ENCODE data around the gene KHK.
A peak's percentile ranks its signal among the peaks of the same experiment; 100 is the strongest.

Gene KHK

DNA sequence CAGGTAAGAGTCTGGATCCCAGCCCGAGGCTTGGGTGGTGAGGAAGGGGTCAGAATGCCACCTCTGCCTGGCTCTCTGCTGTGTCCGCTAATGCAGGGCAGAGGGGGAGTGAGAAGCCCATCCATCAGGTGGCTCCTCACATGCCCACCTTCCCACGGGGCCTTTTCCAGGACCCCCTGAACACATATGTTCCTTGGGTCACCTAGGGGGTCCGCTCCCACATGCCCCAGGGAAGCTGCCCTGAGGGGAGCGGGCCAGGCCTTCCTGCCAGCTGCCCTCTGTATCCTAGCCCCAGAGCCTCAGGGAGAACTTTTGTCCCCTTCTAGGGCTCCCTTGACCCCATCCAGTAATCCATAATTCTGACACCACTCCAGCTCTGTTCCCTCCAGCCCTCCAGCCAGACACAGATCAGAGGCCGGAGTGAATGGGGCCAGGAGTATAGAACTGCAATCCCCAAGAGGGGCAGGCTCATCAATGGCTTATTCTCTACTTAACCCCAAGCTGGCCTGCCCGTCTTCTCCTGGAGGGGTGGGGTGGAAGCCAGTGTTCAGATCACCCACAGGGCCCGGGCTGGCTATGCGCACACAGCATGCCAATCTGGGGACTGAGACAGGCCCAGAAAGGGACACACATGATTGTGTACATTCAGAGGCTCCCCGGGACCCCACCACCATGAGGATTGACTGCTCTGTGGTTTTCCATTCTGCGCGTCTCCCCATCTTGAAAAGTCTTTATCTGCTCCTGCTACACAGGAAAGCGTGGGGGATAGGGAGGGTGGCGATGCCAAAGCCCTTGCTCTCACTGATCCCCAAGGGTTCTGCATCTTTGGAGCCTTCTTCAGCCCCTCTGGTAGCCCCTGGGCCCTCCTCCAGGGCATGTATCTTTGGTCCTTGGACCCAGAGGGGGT, 7.1 kb upstream of the KHK start:
- Histone ChIP-seq H2BK5ac (ENCODE audit: low read depth, low read length, poor library complexity) (no peak overlapping the region), H3K4ac (ENCODE audit: low read depth, low read length) (no peak overlapping the region), H3K79me1 (ENCODE audit: low read length) (peaks cover 3% of the 10 kb centered on the region), H3K36me3 (ENCODE audit: control insufficient read depth in 1 of 2, insufficient read depth in 2 of 2, low read length in 2 of 2) (no peaks in the 10 kb centered on the region), H3K27me3 (ENCODE audit: insufficient read depth, low read length) (no peaks in the 10 kb centered on the region), H4K91ac (ENCODE audit: low read depth, low read length) (no peak overlapping the region), H2BK12ac (ENCODE audit: low read length) (no peak overlapping the region), H4K12ac (ENCODE audit: low read depth, low read length) (no peak overlapping the region), H3K18ac (ENCODE audit: low read length) (no peak overlapping the region), H4K8ac (ENCODE audit: low read depth, low read length) (no peak overlapping the region), H3K27ac (ENCODE audit: low read depth, low read length) (no peak overlapping the region), H2AK5ac (ENCODE audit: low read length) (no peak overlapping the region), H3K79me2 (ENCODE audit: control insufficient read depth, insufficient read depth, low read length, poor library complexity) (peaks cover 2% of the 10 kb centered on the region), H3K4me2 (ENCODE audit: low read length) (no peak overlapping the region), H3K4me3 (ENCODE audit: low read depth, low read length) (no peak overlapping the region), H3K23ac (ENCODE audit: low read length) (no peak overlapping the region), H2AFZ (ENCODE audit: insufficient read depth, low read length, poor library complexity) (no peak overlapping the region), H3K14ac (ENCODE audit: low read length) (no peak overlapping the region), H3K9me3 (ENCODE audit: insufficient read depth, low read depth, low read length) (no peaks in the 10 kb centered on the region), H2BK120ac (ENCODE audit: insufficient read depth, low read length, poor library complexity) (no peak overlapping the region), H3K4me1 (ENCODE audit: control insufficient read depth in 1 of 2, insufficient read depth in 2 of 2, low read length in 2 of 2) (peaks cover 3 to 8% of the 10 kb centered on the region in 2 experiments), H3K9ac (ENCODE audit: low read length) (no peak overlapping the region)
- no peak for DNase-seq
- no CpG with 5 or more reads among the region's 14 CpGs for WGBS (ENCODE audit: extremely low coverage, insufficient coverage, insufficient read length)

DNA sequence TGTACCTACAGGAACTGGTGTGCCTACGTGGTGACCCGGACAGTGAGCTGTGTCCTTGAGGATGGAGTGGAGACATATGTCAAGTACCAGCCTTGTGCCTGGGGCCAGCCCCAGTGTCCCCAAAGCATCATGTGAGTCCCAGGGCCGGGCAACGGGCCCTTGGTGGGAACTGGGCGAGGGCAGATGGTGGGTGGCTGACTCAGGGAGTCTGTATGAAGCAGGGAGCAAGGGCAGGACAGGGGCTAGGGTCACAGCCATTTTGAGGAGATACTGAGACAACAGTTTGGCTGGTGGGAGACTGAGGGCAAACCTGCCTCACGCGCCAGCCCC, 6.5 kb upstream of the KHK start:
- Histone ChIP-seq H2BK5ac (ENCODE audit: low read depth, low read length, poor library complexity) (no peak overlapping the region), H3K18ac (ENCODE audit: low read length) (no peak overlapping the region), H3K79me1 (ENCODE audit: low read length) (peaks cover 3% of the 10 kb centered on the region), H4K12ac (ENCODE audit: low read depth, low read length) (no peak overlapping the region), H2BK12ac (ENCODE audit: low read length) (no peak overlapping the region), H3K36me3 (ENCODE audit: control insufficient read depth in 1 of 2, insufficient read depth in 2 of 2, low read length in 2 of 2) (no peaks in the 10 kb centered on the region), H2BK120ac (ENCODE audit: insufficient read depth, low read length, poor library complexity) (no peak overlapping the region), H4K8ac (ENCODE audit: low read depth, low read length) (peak overlapping the region; percentile 6), H3K4me2 (ENCODE audit: low read length) (no peak overlapping the region), H3K79me2 (ENCODE audit: control insufficient read depth, insufficient read depth, low read length, poor library complexity) (peaks cover 2% of the 10 kb centered on the region), H3K27ac (ENCODE audit: low read depth, low read length) (no peak overlapping the region), H3K27me3 (ENCODE audit: insufficient read depth, low read length) (no peaks in the 10 kb centered on the region), H3K9ac (ENCODE audit: low read length) (no peak overlapping the region), H3K14ac (ENCODE audit: low read length) (no peak overlapping the region), H3K4me3 (ENCODE audit: low read depth, low read length) (no peak overlapping the region), H3K23ac (ENCODE audit: low read length) (no peak overlapping the region), H2AK5ac (ENCODE audit: low read length) (no peak overlapping the region), H2AFZ (ENCODE audit: insufficient read depth, low read length, poor library complexity) (no peak overlapping the region), H3K4ac (ENCODE audit: low read depth, low read length) (no peak overlapping the region), H3K4me1 (ENCODE audit: control insufficient read depth in 1 of 2, insufficient read depth in 2 of 2, low read length in 2 of 2) (peaks cover 3 to 8% of the 10 kb centered on the region in 2 experiments), H3K9me3 (ENCODE audit: insufficient read depth, low read depth, low read length) (no peaks in the 10 kb centered on the region), H4K91ac (ENCODE audit: low read depth, low read length) (no peak overlapping the region)
- WGBS (ENCODE audit: extremely low coverage, insufficient coverage, insufficient read length): no CpG with 5 or more reads among the region's 7 CpGs
- no peak for DNase-seq

- H3K79me2 ChIP-seq (ENCODE audit: control insufficient read depth, insufficient read depth, low read length, poor library complexity): peaks cover 2% of the 10 kb centered on the region
- no peak overlapping the region for H3K14ac ChIP-seq (ENCODE audit: low read length)
- H3K9me3 ChIP-seq (ENCODE audit: insufficient read depth, low read depth, low read length): no peaks in the 10 kb centered on the region
- no peak overlapping the region for H2BK120ac ChIP-seq (ENCODE audit: insufficient read depth, low read length, poor library complexity)
- no peaks in the 10 kb centered on the region for H3K27me3 ChIP-seq (ENCODE audit: insufficient read depth, low read length)
- peak overlapping the region; percentile 9 for H4K12ac ChIP-seq (ENCODE audit: low read depth, low read length)
- H3K79me1 ChIP-seq (ENCODE audit: low read length): peaks cover 4% of the 10 kb centered on the region
- H3K27ac ChIP-seq (ENCODE audit: low read depth, low read length): no peak overlapping the region
- H4K8ac ChIP-seq (ENCODE audit: low read depth, low read length): peak overlapping the region; percentile 74
- no peaks in the 10 kb centered on the region for H3K36me3 ChIP-seq (ENCODE audit: control insufficient read depth in 1 of 2, insufficient read depth in 2 of 2, low read length in 2 of 2)
- H2BK12ac ChIP-seq (ENCODE audit: low read length): peak overlapping the region; percentile 38
- no CpG with 5 or more reads among the region's 14 CpGs for WGBS (ENCODE audit: extremely low coverage, insufficient coverage, insufficient read length)
- no peak overlapping the region for H2BK5ac ChIP-seq (ENCODE audit: low read depth, low read length, poor library complexity)
- peak overlapping the region; percentile 49 for H2AK5ac ChIP-seq (ENCODE audit: low read length)
- no peak overlapping the region for H3K4me2 ChIP-seq (ENCODE audit: low read length)
- DNase-seq: no peak
- peak overlapping the region; percentile 61 for H2AFZ ChIP-seq (ENCODE audit: insufficient read depth, low read length, poor library complexity)
- peak overlapping the region; percentile 13 for H4K91ac ChIP-seq (ENCODE audit: low read depth, low read length)
- H3K4ac ChIP-seq (ENCODE audit: low read depth, low read length): no peak overlapping the region
- H3K4me3 ChIP-seq (ENCODE audit: low read depth, low read length): no peak overlapping the region
- no peak overlapping the region for H3K9ac ChIP-seq (ENCODE audit: low read length)
- H3K23ac ChIP-seq (ENCODE audit: low read length): no peak overlapping the region
- H3K4me1 ChIP-seq (ENCODE audit: control insufficient read depth in 1 of 2, insufficient read depth in 2 of 2, low read length in 2 of 2): peaks cover 3 to 9% of the 10 kb centered on the region in 2 experiments
- H3K18ac ChIP-seq (ENCODE audit: low read length): no peak overlapping the region
Measured at GRCh38 chr2:27080603-27080936, 6.0 kb upstream of the KHK start.

- Histone ChIP-seq H3K36me3 (ENCODE audit: control insufficient read depth in 1 of 2, insufficient read depth in 2 of 2, low read length in 2 of 2) (no peaks in the 10 kb centered on the region), H2AFZ (ENCODE audit: insufficient read depth, low read length, poor library complexity) (no peak overlapping the region), H3K79me1 (ENCODE audit: low read length) (peaks cover 12% of the 10 kb centered on the region), H4K91ac (ENCODE audit: low read depth, low read length) (peak overlapping the region; percentile 7), H3K18ac (ENCODE audit: low read length) (no peak overlapping the region), H3K4me1 (ENCODE audit: control insufficient read depth in 1 of 2, insufficient read depth in 2 of 2, low read length in 2 of 2) (peaks cover 8 to 18% of the 10 kb centered on the region in 2 experiments), H3K27ac (ENCODE audit: low read depth, low read length) (no peak overlapping the region), H2BK5ac (ENCODE audit: low read depth, low read length, poor library complexity) (no peak overlapping the region), H2BK12ac (ENCODE audit: low read length) (peak overlapping the region; percentile 37), H2BK120ac (ENCODE audit: insufficient read depth, low read length, poor library complexity) (no peak overlapping the region), H3K27me3 (ENCODE audit: insufficient read depth, low read length) (no peaks in the 10 kb centered on the region), H3K9me3 (ENCODE audit: insufficient read depth, low read depth, low read length) (no peaks in the 10 kb centered on the region), H3K4ac (ENCODE audit: low read depth, low read length) (no peak overlapping the region), H3K23ac (ENCODE audit: low read length) (no peak overlapping the region), H3K9ac (ENCODE audit: low read length) (no peak overlapping the region), H4K12ac (ENCODE audit: low read depth, low read length) (no peak overlapping the region), H3K4me3 (ENCODE audit: low read depth, low read length) (no peak overlapping the region), H3K14ac (ENCODE audit: low read length) (no peak overlapping the region), H3K4me2 (ENCODE audit: low read length) (no peak overlapping the region), H2AK5ac (ENCODE audit: low read length) (peak overlapping the region; percentile 67), H3K79me2 (ENCODE audit: control insufficient read depth, insufficient read depth, low read length, poor library complexity) (peaks cover 8% of the 10 kb centered on the region), H4K8ac (ENCODE audit: low read depth, low read length) (peak overlapping the region; percentile 61)
- no CpG with 5 or more reads among the region's 38 CpGs for WGBS (ENCODE audit: extremely low coverage, insufficient coverage, insufficient read length)
- no peak for DNase-seq
Measured at GRCh38 chr2:27081984-27082772, 4.4 kb upstream of the KHK start.

Measured in trophoblast cell (in vitro differentiated cells and primary cell).